NCI-H1105 (cell line): ENCODE measurements around the gene ELMOD1.

Experiments used
- DNase-seq: peaks from one replicate; lab custom pipeline; 2025; lab: John Stamatoyannopoulos, UW

Gene ELMOD1

DNA sequence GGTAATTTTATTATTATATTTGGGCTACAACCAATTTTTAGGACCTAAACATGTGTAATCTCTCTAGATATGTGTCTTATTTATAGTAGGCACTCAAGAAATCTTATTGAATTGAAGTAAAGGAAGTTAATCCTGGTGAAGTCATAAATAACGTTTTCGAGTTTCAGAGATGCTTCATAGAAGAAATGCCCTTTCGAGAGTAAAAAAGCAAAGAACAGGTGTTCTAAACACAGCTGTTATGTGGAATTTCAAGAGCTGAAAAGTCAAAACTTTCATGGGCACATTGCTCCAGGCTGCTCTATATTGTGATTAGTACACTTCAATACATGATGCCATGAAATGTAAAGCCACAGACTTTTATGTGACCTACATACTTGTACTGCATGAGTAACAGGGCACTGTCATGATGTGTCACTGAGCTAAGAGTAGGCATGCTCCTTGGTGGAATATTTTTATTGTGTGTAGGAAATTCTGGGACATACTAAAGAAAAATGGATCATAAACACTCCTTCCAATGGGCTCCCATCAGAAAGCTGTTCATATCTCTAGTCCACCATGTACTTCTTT is 7.2 kb upstream of the ELMOD1 start:
- DNase-seq, result no peak

DNA sequence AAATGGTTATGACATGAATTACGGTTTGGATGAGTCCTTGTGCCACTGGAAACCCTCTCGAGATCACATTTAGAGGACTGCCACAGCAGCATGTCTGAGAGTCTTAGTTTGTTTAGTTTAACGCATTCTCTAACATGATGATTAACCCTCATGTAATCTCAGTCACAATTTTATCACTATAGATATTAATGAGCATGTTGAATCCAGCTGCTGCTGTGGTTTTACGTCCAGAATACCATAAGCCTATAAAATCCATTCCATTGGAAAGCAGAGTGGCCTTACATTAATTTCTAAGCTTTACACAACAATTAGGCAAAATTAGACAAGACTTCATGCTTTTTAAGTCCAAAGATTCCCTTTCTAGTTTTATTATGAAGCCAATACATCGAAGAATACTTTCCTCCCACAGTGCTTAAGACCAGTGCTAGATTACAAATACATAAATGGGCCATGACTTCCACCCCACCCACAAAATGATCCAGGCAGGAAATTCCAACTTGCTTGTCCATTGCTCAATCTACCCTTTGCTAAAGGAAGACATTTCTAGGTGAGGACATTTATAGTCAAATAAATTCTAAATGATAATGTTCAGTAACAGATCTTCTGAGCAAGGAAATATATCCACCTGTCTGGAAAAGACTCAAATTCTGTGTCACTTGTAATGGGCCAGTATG is 3.5 kb upstream of the ELMOD1 start:
- no peak for DNase-seq

DNA sequence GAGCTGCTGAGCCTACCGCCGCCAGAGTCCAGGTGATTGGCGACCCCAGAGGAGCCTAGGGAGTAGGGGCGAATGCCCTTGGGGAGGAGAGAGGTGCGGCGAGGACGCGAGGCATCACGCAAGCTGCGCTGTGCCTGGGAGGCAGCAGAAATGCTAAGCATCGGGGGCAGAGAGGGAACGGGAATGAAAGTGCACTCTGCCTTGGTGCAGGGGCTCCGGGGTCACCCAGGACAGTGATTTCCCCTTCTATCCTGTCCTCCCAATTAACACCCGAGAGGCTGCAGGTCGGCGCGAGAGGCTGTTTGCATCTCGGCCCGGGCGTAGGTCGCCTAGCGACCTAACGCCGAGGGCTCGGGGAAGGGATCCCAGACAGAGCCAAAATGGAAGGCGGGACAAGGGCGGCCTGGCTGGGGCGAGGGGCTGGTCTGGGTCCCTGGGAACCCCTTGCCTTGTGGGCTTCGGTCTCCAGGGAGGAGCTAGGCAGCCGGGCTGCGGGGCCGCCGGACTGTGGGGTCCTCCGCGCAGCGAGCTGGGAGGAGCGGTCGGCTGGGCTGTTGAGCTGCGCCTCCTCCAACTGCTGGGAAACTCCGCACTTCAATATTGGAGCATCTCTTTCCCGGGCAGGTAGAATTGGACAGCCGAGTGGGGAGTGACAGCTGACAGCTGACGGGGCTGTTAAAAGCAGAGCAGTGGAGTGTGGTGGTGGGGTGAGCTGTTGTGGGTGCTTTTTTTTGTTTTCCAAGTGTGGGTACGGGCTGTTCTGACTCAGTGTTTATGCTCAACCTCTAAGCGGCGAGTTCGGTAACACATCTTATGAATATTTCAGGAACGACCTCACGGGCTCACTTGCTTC is 657 bp downstream of the ELMOD1 start:
- peak; percentile 37 for DNase-seq

DNA sequence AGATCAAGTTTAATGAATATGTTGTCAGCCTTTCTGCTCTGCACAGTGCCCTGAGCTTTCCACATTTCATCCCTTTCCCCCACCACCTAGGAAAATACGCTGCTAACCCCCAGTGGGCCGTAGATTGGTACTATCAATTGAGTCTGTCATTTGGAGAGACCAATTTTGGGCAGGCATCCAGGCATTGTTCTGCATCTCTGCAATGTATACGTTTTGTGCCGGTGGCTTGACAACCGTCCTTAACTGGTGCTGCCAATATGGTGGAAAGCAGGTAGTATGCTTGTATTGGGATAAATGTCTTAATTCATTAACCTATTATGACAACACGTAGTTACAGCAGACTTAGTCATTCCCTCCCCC is 1.3 kb downstream of the ELMOD1 start:
- no peak for DNase-seq

DNA sequence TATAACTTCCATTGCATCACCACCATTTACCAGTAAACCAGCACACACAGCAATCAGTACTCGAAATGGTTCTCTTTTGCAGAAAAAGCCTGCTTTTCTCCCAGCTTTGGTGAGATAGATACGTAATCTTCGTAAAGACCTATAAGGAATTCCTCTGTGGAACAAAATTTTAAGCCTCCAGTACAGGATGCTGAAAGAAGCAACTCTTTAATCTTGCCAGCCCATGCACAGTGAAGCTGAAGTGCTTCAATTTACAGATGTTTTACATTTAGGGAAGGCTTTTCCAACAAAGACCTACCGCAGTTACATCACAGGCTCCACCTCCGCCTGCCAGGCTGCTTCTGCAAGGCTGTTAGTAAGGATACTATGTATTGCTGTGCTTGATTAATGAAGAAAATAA is 1.9 kb downstream of the ELMOD1 start:
- no peak for DNase-seq

DNA sequence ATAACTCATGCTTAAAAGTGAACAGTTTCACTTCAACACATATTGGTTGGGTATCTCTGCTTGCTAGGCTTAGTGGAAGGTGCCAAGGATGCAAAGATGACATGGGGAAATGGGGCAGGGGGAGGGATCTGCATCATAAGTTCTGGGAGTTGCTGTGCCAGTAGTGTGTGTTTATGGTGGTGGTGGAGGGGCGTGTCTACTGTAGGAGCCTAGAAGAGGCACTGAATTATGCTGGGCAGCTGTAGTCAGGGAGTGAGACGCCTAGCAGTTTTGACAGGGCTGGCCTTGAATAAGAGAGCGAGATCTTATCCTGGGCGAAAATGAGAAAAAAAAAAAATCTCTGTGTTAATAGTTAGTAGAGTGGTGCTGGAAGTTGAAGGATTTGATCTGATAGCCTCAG is 3.0 kb downstream of the ELMOD1 start:
- DNase-seq, result no peak

DNA sequence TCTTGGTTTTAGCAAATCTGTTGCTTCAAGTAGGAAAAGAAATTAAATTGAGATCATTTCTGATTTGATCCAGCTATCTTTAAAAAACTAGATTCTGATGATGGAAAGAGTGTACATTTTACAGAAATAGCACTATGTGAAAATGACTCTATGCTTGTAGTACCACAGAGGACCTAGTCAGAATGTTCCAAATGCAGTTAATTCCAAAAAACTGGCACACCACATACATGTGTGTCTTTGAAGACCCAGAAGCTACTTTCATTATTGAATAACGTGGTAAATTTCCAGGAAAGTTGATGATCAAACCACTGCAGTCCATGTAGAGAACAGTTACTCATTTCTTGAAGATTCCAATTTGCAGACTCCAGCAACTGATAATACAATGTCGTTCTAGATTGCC is 3.8 kb downstream of the ELMOD1 start:
- DNase-seq, result no peak

DNA sequence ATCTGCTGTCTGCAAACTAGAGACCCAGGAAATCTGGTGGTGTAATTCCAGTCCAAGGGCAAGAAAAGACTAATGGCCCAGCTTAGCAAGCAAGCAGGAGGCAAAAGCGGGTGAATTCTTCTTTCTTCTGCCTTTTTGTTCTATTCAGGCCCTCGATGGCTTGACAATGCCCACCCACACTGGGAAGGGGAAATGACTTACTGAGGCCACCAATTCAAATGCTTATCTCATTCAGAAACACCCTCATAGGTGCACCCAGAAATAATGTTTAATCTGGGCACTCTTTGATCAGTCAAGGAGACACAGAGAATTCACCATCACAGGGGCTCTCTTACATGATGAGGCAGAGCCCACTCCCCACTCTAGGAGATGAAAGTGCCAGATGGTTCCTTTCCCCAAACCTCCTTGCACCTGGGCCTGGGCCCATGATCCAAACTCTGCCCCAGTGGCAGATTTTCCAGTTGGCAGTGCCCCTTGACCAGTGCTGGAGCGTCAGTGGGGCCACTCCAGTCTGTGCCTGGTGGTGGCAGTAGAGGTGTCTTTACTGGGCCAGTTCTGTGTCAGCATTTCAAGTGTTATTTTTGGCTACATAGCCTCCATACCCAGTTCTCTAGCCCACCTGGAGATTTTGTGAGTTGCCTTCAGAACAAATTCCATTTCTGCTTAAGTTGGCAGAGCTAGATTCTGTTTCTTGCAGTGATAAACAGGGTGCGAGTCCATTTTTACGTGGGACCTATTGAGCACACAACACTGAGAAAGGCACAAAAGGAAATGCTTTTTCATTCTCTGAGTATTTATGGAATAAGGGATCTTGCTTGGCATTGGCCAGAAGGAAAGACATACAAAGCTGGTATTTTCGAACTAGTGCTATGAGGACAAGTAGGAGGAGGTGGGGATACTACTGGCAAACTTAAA is 7.5 kb downstream of the ELMOD1 start:
- DNase-seq, result no peak

DNA sequence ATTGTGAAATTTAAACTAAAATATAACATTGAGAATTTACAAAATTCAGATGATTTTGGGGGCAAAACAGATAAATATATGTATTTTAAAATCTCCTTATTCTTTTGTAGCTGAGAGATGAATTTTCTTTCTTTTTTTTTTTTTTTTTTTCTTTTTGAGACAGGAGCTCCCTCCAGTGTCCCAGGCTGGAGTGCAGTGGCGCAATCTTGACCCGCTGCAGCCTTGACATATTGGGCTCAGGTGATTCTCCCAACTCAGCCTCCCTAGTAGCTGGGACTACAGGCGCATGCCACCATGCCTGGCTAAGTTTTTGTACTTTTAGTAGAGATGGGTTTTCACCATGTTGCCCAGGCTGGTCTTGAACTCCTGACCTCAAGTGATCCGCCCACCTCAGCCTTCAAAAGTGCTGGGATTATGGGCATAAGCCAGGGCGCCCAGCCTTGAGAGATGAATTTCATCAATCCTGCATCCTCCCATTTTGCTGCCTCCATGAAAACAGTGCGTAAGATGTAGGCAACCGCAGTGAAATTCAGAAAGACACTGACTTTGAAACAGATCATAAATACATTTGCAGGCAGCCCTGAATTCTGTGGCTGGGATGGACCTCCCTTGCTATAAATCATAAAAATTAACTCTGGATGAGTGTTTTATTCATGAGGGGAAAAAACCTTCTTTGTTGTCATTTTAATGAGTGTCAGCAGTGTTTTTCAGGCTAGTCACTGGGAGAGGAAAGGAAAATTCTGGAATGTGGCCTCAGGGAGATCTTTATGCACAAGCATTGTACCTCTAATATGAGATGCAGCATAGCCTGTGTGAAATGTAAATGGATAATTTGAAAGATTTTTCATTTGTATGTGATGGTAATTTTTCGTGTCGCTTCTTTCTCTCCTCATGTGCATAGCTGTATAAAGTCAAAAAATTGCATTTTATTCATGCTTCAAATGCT is 14.4 kb downstream of the ELMOD1 start:
- DNase-seq, result no peak

DNA sequence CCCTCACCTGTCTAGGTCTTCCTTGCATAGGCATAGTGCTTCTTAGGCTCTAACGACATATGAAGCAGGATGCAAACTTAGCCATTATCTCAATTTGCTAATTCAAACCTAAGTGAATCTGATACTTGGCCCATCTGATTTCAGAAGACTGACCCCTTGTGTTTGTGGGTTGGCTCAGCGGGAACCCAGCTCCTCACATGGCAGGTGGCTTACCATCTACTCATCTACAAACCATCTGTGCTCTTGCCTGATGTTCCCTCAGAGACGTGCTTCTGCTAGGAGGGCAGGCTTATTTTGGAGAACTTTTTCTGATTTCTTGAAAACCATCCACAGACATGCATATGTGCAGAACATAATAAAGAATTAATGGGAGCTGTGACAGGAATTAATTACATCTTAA is 15.2 kb downstream of the ELMOD1 start:
- DNase-seq, result no peak

DNA sequence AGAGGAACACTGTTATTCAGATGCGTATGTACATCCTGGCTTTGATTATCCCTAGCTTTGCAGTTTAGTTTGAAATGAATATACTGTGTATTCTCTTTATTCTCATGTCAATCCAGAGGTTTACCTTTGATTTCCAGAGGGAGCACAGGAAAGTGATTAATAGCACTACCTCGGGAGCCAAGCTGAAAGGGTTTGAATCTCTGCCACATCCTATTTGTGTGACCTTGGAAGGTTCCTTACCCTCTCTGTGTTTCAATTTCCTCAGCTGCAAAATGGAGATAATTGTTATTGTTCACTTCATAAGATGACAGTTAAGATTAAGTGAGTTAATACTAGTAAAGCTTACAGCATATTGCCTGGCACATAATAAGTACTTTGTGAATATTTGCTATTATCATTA is 17.9 kb downstream of the ELMOD1 start:
- DNase-seq, result no peak

DNA sequence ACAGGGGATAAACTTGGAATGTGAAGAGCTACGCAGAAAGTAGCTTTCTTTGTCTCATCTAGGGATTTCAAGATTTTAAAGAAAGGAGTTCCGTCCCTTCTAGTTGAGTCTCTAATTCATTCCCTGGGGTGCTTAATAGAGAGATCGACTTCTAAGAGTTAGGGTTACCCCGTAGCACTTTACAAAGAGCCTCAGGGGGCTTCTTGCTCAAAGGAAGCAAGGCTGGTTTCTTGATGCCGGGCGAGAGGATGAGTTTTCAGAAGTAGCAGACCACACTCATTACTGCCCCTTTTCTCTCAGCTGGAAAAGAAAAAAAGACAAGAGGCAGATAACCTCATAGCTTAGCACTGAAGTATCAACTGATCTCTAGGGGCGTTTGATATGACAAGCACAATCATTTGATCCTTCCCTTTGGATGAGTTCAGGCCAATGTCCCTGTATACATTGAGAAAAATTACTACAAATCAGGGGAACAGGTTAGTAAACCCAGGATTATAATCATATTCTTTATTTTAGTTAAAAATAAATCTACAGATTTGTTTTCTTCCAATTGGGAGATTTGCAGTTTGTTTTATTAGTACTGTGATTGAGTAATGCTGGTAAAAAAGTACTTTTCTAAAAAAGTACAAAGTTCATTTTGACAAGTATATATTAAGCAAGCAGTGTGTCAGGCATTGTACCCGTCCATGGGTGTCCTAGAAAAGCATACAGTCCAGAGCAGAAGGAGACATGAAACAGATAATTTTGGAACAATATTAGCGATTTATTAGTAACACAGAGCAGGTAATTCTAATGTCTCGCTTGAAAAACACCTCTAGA is 18.7 kb downstream of the ELMOD1 start:
- DNase-seq, result no peak

DNA sequence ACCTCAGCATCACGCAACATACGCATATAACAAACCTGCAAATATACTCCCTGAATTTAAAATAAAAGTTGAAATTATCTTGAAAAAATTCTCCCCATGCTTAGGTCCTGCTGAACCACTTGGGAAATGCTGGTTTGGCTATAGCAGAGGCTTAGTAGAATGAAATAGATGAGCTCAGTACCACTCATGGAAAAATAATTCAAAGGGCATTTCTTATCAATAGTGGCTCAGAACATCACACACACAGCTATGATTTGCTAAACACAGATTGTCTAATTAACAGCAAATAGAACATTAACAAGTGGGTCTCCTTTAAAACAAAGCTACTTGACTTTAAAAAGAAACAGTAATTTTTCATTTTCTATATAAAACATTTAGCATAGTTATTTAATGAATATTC is 21.5 kb downstream of the ELMOD1 start:
- no peak for DNase-seq

DNA sequence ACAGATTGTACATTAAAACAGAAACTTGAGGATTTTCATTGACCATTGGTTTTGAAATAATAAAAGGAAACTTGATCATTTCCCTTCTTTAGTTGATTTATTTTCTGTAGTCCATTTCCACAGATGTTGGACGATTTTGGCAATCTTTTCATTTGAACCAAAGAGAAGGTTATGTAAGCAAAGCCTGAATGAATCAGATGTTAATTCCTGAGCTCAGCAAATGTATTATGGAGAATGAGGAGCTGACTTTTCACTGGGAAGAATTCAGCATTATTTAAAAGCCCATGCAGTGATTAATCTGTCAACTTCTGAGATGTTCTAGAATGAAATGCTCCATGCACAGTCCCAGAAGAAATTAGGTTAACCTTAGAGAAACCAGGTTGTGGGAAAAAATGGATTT is 29.0 kb downstream of the ELMOD1 start:
- no peak for DNase-seq

DNA sequence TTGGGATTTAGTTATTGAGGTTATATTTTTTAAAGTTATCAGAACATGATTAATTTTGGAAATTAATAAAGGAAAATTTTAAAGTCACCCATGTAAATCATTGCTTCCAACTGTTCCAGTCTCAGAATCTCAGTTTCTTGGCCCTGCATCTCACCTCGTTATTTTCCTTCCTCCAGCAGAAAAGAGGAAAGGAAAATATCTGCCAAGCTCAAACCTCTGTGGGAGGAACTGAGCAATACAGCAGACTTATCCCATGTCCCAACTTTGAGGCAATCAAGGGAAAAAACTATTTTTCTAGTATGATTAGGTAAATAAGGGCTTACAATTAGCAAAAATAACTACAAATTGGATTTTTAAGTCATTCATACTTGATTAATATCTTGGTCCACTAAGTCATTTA is 30.1 kb downstream of the ELMOD1 start:
- DNase-seq, result no peak

DNA sequence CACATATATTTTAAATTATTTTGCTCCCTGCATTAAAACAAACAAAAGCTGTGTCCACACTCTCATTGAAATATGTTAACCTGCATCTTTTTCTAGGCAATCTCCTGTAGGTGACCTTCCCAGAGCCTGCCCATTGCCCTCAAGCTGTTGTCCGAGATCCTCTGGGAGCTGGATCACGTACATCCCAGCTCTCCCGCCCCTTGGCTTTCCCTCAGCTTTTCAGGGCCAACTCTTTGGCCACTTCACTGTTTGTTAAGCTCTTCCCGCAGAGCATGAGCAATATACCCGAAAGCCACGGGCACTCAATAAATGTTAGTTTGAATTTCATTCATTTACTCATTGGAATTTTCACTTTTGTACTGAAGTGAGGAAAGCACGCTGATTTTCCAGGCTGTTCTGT is 32.2 kb downstream of the ELMOD1 start:
- no peak for DNase-seq

DNA sequence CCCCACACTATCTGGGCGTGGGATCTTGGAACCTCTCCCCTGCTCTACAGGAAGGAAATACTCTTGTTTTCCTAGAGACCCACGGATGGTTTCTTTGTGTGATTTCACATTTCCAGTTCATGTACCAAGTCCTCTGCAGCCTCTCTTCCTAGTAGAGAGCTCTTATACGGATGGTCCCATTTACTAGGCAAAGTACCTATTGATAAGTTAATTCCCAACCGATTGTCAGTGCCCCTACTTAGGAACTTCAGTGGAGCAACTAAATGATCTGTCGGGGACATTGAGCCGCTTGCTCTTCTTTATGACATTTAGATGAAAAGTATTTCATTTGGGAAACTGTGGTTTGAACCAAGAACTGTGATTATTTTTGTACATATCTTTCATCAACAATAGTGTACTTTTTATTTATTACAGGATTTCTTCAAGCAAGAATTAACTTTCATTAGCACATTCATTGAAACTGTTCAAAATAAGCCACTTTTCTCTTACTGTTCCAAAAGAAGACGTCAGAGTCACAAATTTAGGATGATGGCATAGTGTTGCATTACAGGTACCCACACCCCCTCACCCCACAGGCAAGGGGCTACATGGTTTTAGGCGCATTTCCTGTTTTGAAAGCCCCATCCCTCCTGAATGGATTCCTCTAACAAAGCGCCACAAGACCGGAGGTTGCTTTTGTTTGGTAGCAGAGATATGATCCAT is 34.2 kb downstream of the ELMOD1 start:
- DNase-seq, result no peak

DNA sequence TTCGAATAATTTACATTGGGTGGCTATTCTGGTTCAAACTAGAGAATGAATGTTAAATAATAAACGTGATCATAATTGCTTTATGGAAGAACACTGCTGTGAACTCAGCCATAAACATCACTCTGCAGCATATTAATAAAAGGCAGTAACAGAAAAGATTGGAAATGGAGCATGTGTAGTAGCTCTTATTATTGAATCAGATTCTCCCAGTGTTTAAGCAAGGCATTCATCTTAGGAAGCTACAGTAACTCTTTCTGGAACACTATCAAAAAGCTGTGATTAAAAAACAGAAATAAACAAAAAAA is 34.7 kb downstream of the ELMOD1 start:
- DNase-seq, result no peak

DNA sequence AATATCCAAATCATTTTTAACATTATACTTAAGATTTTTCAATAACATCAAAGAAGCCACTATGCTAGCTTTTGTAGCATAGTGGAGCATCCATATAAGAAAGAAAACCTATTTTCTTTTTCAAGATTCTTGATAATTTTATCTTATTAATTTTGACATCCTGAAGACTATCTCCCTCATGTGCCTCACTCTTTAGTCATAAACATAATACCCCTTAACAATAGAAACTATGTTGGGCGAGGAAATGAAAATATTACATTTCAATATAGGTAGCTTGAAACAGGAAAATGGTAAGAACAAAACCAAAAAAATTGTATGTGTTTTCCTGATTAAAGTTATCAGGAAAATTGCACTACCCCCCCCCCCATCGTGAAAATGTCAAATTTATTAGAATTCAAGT is 40.1 kb downstream of the ELMOD1 start:
- DNase-seq, result no peak

DNA sequence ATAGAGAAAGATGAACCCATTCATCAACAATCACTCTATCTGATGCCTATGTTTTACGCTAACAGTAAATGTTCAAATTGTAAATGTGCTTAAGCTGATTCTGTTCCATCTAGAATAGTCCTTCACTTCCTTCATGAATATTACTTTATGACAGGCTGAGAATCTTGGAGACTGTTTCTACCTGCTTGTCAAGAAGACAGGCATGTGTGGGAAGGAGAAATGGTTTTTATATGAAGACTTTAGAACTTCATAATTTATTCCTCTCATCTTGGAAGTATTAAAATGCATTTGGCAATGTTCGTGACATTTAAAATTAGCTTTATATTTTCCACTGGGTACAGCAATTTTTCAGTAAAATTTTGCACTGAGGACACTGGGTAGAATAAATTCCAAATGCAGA is 41.0 kb downstream of the ELMOD1 start:
- DNase-seq, result no peak
